Hematopoietic multipotent progenitor cell treated with erythropoietin and hydrocortisone succinate and interleukin-3 and kit ligand, for 6 days (in vitro differentiated cells): Measurements from ENCODE around the gene PWWP2A.

ENCODE experiments used
- DNase-seq: peaks from one replicate; pipeline ENCODE4 v3.0.0-alpha.2; 2015

Gene PWWP2A

GRCh38 chr5:160133071-160133917 is 14.0 kb upstream of the PWWP2A start:
- peak; percentile 14 for DNase-seq

GRCh38 chr5:160129841-160130240 is 10.6 kb upstream of the PWWP2A start:
- DNase-seq: no peak

- no peak for DNase-seq
These were observed 9.4 kb upstream of the PWWP2A start for GRCh38 chr5:160128632-160129031.

- no peak for DNase-seq
These were observed 636 bp upstream of the PWWP2A start for GRCh38 chr5:160119905-160120266.

GRCh38 chr5:160118349-160119141 is 705 bp downstream of the PWWP2A start:
- DNase-seq: peak; percentile 45

- no peak for DNase-seq
These were observed 2.3 kb downstream of the PWWP2A start for GRCh38 chr5:160116991-160117390.

GRCh38 chr5:160108124-160108523 is 11.1 kb downstream of the PWWP2A start:
- no peak for DNase-seq

- DNase-seq: peak; percentile 43
These were observed 13.4 kb downstream of the PWWP2A start for GRCh38 chr5:160105686-160106360.

- DNase-seq: no peak
These were observed 21.3 kb downstream of the PWWP2A start for GRCh38 chr5:160097991-160098390.

GRCh38 chr5:160096178-160096577 is 23.1 kb downstream of the PWWP2A start:
- no peak for DNase-seq

- no peak for DNase-seq
These were observed 26.1 kb downstream of the PWWP2A start for GRCh38 chr5:160092960-160093707.

GRCh38 chr5:160092514-160092913 is 26.7 kb downstream of the PWWP2A start:
- no peak for DNase-seq

- no peak for DNase-seq
These were observed 29.2 kb downstream of the PWWP2A start for GRCh38 chr5:160090059-160090458.

GRCh38 chr5:160089531-160089930 is 29.7 kb downstream of the PWWP2A start:
- no peak for DNase-seq

GRCh38 chr5:160088805-160089204 is 30.4 kb downstream of the PWWP2A start:
- DNase-seq: no peak

- DNase-seq: no peak
These were observed 32.1 kb downstream of the PWWP2A start for GRCh38 chr5:160087199-160087598.

- no peak for DNase-seq
These were observed 35.1 kb downstream of the PWWP2A start for GRCh38 chr5:160084144-160084543.

GRCh38 chr5:160083501-160083900 is 35.7 kb downstream of the PWWP2A start:
- no peak for DNase-seq

- DNase-seq: no peak
These were observed 36.4 kb downstream of the PWWP2A start for GRCh38 chr5:160082614-160083500.

- no peak for DNase-seq
These were observed 37.8 kb downstream of the PWWP2A start for GRCh38 chr5:160081495-160081894.

GRCh38 chr5:160079753-160080152 is 39.5 kb downstream of the PWWP2A start:
- DNase-seq: no peak

- no peak for DNase-seq
These were observed 42.3 kb downstream of the PWWP2A start for GRCh38 chr5:160076997-160077396.
